Measurements from ENCODE around the gene TTC28.

DNA sequence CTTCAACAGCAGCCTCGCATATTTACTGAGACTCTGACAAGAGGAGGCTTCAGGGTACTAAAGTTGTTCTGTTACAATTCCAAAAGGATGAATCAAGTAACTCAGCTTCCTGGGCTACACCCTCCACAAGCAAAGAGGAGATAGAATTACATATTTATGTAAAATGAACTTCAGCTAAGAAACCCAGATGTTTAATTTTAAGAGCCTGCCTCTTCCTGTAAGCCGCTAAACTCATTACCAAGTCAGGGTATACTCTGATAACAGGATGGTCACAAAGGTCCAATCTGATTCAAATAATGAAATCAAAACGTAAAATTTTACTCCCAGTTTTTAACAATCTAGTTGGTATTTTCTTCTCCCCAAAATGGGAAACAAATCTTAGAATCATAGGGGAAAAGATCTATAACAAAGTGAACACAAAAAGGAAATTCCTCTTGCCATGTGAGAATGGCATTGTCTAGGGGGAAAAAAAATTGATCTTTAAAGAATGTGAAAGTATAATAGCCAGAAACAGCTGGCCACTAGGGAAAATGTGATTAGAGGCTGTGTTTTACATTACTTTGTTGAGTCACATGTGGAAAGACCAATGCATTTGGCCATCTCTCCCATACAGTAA, 31.0 kb upstream of the TTC28 start:
- TF ChIP-seq CTCF (IDR thresholded peaks at IDR 0.05) (no peak), POLR2AphosphoS5 (IDR thresholded peaks at IDR 0.05) (no peak), POLR2A (IDR thresholded peaks at IDR 0.05) (no peak)
